Measurements from ENCODE around the gene LRP5.
A peak's percentile ranks its signal among the peaks of the same experiment; 100 is the strongest.
"Not testable (repeated sequence)": the region's sequence is repeated elsewhere in the genome, so short reads cannot be mapped to it uniquely, and the experiment has no call there.

LRP5 gene

GRCh38 chr11:68297494-68297811, 14.9 kb upstream of the LRP5 start:
- Histone ChIP-seq H3K27me3 (ENCODE audit: control insufficient read depth in 1 of 2, insufficient read depth in 2 of 2, low read length in 2 of 2) (no peaks in the 10 kb centered on the region), H3K4me3 (ENCODE audit: low read depth in 1 of 2, low read length in 2 of 2) (peak overlapping the region in 1 of 2 donors; percentile 36), H3K4me1 (ENCODE audit: control insufficient read depth in 1 of 2, insufficient read depth in 2 of 2, low read length in 2 of 2) (peaks cover 31 to 32% of the 10 kb centered on the region in 2 donors), H3K9me3 (ENCODE audit: control insufficient read depth in 1 of 2, low read length in 2 of 2) (no peaks in the 10 kb centered on the region), H3K36me3 (ENCODE audit: control insufficient read depth in 1 of 2, insufficient read depth in 2 of 2, low read length in 2 of 2) (no peaks in the 10 kb centered on the region), H3K27ac (ENCODE audit: low read depth, low read length) (no peak overlapping the region), H3K9ac (ENCODE audit: low read depth in 1 of 2, low read length in 2 of 2) (peak overlapping the region; percentile 52 to 70)

- no peaks in the 10 kb centered on the region for H3K27me3 ChIP-seq (ENCODE audit: control insufficient read depth in 1 of 2, insufficient read depth in 2 of 2, low read length in 2 of 2)
- H3K9ac ChIP-seq (ENCODE audit: low read depth in 1 of 2, low read length in 2 of 2), result peak overlapping the region; percentile 52 to 63
- no peaks in the 10 kb centered on the region for H3K36me3 ChIP-seq (ENCODE audit: control insufficient read depth in 1 of 2, insufficient read depth in 2 of 2, low read length in 2 of 2)
- peaks cover 34 to 37% of the 10 kb centered on the region in 2 donors for H3K4me1 ChIP-seq (ENCODE audit: control insufficient read depth in 1 of 2, insufficient read depth in 2 of 2, low read length in 2 of 2)
- H3K9me3 ChIP-seq (ENCODE audit: control insufficient read depth in 1 of 2, low read length in 2 of 2), result no peaks in the 10 kb centered on the region
- peak overlapping the region; percentile 79 for H3K27ac ChIP-seq (ENCODE audit: low read depth, low read length)
- H3K4me3 ChIP-seq (ENCODE audit: low read depth in 1 of 2, low read length in 2 of 2), result peak overlapping the region; percentile 31 to 38
Measured at GRCh38 chr11:68297812-68298658, 14.4 kb upstream of the LRP5 start.

GRCh38 chr11:68298659-68299516, 13.5 kb upstream of the LRP5 start:
- peaks cover 43 to 46% of the 10 kb centered on the region in 2 donors for H3K4me1 ChIP-seq (ENCODE audit: control insufficient read depth in 1 of 2, insufficient read depth in 2 of 2, low read length in 2 of 2)
- peak overlapping the region; percentile 63 for H3K27ac ChIP-seq (ENCODE audit: low read depth, low read length)
- no peaks in the 10 kb centered on the region for H3K36me3 ChIP-seq (ENCODE audit: control insufficient read depth in 1 of 2, insufficient read depth in 2 of 2, low read length in 2 of 2)
- peak overlapping the region; percentile 31 to 36 for H3K4me3 ChIP-seq (ENCODE audit: low read depth in 1 of 2, low read length in 2 of 2)
- H3K9me3 ChIP-seq (ENCODE audit: control insufficient read depth in 1 of 2, low read length in 2 of 2), result no peaks in the 10 kb centered on the region
- H3K9ac ChIP-seq (ENCODE audit: low read depth in 1 of 2, low read length in 2 of 2), result peak overlapping the region; percentile 52 to 63
- H3K27me3 ChIP-seq (ENCODE audit: control insufficient read depth in 1 of 2, insufficient read depth in 2 of 2, low read length in 2 of 2), result no peaks in the 10 kb centered on the region

DNA sequence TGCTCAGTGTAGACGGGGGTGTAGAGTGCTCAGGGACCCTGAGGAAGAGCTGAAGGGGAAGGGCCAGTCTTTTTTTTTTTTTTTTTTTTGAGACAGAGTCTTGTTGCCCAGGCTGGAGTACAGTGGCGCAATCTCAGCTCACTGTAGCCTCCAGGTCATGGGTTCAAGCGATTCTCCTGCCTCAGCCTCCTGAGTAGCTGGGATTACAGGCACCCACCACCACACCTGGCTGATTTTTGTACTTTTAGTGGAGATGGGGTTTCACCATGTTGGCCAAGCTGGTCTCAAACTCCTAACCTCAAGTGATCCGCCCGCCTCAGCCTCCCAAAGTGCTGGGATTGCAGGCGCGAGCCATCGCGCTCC, 12.9 kb upstream of the LRP5 start:
- H3K27ac ChIP-seq (ENCODE audit: low read depth, low read length); H3K9ac ChIP-seq (ENCODE audit: low read depth in 1 of 2, low read length in 2 of 2): not testable (repeated sequence)

GRCh38 chr11:68300076-68300830, 12.1 kb upstream of the LRP5 start:
- no peaks in the 10 kb centered on the region for H3K27me3 ChIP-seq (ENCODE audit: control insufficient read depth in 1 of 2, insufficient read depth in 2 of 2, low read length in 2 of 2)
- no peaks in the 10 kb centered on the region for H3K9me3 ChIP-seq (ENCODE audit: control insufficient read depth in 1 of 2, low read length in 2 of 2)
- no peaks in the 10 kb centered on the region for H3K36me3 ChIP-seq (ENCODE audit: control insufficient read depth in 1 of 2, insufficient read depth in 2 of 2, low read length in 2 of 2)
- H3K4me1 ChIP-seq (ENCODE audit: control insufficient read depth in 1 of 2, insufficient read depth in 2 of 2, low read length in 2 of 2), result peaks cover 45 to 46% of the 10 kb centered on the region in 2 donors
- H3K4me3 ChIP-seq (ENCODE audit: low read depth in 1 of 2, low read length in 2 of 2), result no peak overlapping the region
- no peak overlapping the region for H3K9ac ChIP-seq (ENCODE audit: low read depth in 1 of 2, low read length in 2 of 2)
- no peak overlapping the region for H3K27ac ChIP-seq (ENCODE audit: low read depth, low read length)

More for the DNA sequence above, 12.9 kb upstream of the LRP5 start:
- not testable (repeated sequence) for H3K9me3 ChIP-seq (ENCODE audit: control insufficient read depth in 1 of 2, low read length in 2 of 2); H3K36me3 ChIP-seq (ENCODE audit: control insufficient read depth in 1 of 2, insufficient read depth in 2 of 2, low read length in 2 of 2); H3K4me3 ChIP-seq (ENCODE audit: low read depth in 1 of 2, low read length in 2 of 2); H3K27me3 ChIP-seq (ENCODE audit: control insufficient read depth in 1 of 2, insufficient read depth in 2 of 2, low read length in 2 of 2)
- peaks cover 45 to 46% of the 10 kb centered on the region in 2 donors for H3K4me1 ChIP-seq (ENCODE audit: control insufficient read depth in 1 of 2, insufficient read depth in 2 of 2, low read length in 2 of 2)

DNA sequence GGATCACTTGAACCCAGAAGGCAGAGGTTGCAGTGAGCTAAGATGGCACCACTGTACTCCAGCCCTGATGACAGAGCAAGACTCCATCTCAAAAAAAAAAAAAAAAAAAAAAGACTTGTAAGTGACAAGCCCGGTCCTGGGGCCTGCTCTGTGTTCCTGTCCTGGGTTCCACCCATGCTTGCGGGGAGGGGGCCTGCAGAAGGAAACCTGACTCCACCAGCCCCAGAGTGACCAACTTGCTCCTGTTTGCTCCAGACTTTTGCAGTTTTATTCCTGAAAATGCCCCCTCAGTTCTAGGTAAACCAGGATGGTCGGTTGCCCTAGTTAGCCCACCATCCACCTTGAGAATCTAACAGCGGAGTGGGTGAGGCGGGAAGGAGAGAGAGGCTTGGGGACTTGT, 10.1 kb upstream of the LRP5 start:
- H3K4me3 ChIP-seq (ENCODE audit: low read depth in 1 of 2, low read length in 2 of 2), result no peak overlapping the region
- peaks cover 33 to 34% of the 10 kb centered on the region in 2 donors for H3K4me1 ChIP-seq (ENCODE audit: control insufficient read depth in 1 of 2, insufficient read depth in 2 of 2, low read length in 2 of 2)
- no peaks in the 10 kb centered on the region for H3K27me3 ChIP-seq (ENCODE audit: control insufficient read depth in 1 of 2, insufficient read depth in 2 of 2, low read length in 2 of 2)
- H3K27ac ChIP-seq (ENCODE audit: low read depth, low read length), result no peak overlapping the region
- no peaks in the 10 kb centered on the region for H3K36me3 ChIP-seq (ENCODE audit: control insufficient read depth in 1 of 2, insufficient read depth in 2 of 2, low read length in 2 of 2)
- no peaks in the 10 kb centered on the region for H3K9me3 ChIP-seq (ENCODE audit: control insufficient read depth in 1 of 2, low read length in 2 of 2)
- H3K9ac ChIP-seq (ENCODE audit: low read depth in 1 of 2, low read length in 2 of 2), result no peak overlapping the region

DNA sequence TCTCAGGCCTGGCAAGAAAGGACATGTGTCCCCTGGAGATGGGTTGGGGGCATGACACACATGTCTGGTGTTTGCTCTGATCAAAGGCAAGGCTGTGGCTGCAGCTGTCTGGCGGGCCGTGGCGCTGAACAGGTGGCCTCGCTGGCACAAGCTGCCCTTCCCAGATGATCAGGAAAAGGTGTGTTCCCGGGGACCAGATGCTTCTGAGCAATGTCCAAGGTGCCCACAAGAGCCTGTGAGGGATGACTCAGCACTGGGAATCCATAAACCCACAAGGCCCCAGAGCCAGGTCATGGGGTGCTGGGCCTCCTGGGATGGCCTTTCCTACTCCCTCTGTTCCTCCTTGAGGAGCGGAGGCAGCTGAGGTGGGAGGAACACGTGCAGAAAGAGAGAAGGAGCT, 9.7 kb upstream of the LRP5 start:
- Histone ChIP-seq H3K27ac (ENCODE audit: low read depth, low read length) (no peak overlapping the region), H3K9me3 (ENCODE audit: control insufficient read depth in 1 of 2, low read length in 2 of 2) (no peaks in the 10 kb centered on the region), H3K4me3 (ENCODE audit: low read depth in 1 of 2, low read length in 2 of 2) (no peak overlapping the region), H3K36me3 (ENCODE audit: control insufficient read depth in 1 of 2, insufficient read depth in 2 of 2, low read length in 2 of 2) (no peaks in the 10 kb centered on the region), H3K27me3 (ENCODE audit: control insufficient read depth in 1 of 2, insufficient read depth in 2 of 2, low read length in 2 of 2) (no peaks in the 10 kb centered on the region), H3K4me1 (ENCODE audit: control insufficient read depth in 1 of 2, insufficient read depth in 2 of 2, low read length in 2 of 2) (peaks cover 29 to 30% of the 10 kb centered on the region in 2 donors), H3K9ac (ENCODE audit: low read depth in 1 of 2, low read length in 2 of 2) (no peak overlapping the region)

DNA sequence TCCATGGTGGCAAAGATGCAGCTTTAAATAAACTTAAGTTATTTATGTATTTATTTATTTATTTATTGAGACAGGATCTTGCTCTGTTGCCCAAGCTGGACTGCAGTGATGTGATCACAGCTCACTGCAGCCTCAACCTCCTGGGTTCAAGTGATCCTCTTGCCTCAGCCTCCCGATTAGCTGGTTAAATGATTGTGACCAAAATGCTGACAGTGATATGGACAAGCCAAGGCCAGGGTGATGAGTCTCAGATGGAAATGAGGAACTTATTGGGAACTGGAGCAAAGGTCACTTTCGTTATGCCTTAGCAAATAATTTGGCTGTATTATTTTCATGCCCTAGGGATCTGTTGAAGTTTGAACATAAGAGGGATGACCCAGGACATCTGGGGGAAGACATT, 9.3 kb upstream of the LRP5 start:
- Histone ChIP-seq H3K27ac (ENCODE audit: low read depth, low read length) (peak overlapping the region; percentile 58), H3K27me3 (ENCODE audit: control insufficient read depth in 1 of 2, insufficient read depth in 2 of 2, low read length in 2 of 2) (no peaks in the 10 kb centered on the region), H3K36me3 (ENCODE audit: control insufficient read depth in 1 of 2, insufficient read depth in 2 of 2, low read length in 2 of 2) (no peaks in the 10 kb centered on the region), H3K9ac (ENCODE audit: low read depth in 1 of 2, low read length in 2 of 2) (no peak overlapping the region), H3K9me3 (ENCODE audit: control insufficient read depth in 1 of 2, low read length in 2 of 2) (no peaks in the 10 kb centered on the region), H3K4me1 (ENCODE audit: control insufficient read depth in 1 of 2, insufficient read depth in 2 of 2, low read length in 2 of 2) (peaks cover 27 to 29% of the 10 kb centered on the region in 2 donors), H3K4me3 (ENCODE audit: low read depth in 1 of 2, low read length in 2 of 2) (no peak overlapping the region)

DNA sequence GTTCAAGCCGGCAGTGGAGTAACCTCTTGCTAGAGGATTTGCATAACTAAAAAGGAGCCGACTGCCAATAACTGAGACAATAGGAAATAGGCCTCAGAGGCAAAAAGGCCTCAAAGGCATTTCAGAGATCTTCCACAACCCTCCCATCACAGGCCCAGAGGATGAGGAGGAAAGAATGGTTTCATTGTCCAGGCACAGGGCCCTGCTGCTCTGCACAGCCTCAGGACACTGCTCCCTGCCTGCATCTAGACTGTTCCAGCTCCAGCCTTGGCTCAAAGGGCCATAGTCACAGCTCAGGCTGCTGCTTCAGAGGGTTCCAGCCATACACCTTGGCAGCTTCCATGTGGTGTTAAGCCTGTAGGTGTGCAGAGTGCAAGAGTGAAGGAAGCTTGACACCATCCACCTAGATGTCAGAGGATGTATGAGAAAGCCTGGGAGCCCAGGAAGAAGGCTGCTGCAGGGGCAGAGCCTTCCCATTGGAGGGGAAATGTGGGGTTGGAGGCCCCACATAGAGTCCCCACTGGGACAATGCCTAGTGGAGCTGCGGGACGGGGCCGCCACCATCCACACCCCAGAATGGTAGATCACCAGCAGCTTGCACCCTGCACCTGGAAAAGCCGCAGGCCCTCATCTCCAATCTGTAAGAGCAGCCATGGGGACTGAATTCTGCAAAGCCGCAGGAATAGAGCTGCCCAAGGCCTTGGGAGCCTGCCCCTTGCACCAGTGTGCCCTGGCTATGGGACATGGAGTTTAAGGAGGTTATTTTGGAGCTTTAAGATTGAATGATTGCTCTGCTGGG, 8.2 kb upstream of the LRP5 start:
- H3K27me3 ChIP-seq (ENCODE audit: control insufficient read depth in 1 of 2, insufficient read depth in 2 of 2, low read length in 2 of 2), result no peaks in the 10 kb centered on the region
- H3K4me3 ChIP-seq (ENCODE audit: low read depth in 1 of 2, low read length in 2 of 2), result no peak overlapping the region
- peaks cover 18 to 19% of the 10 kb centered on the region in 2 donors for H3K4me1 ChIP-seq (ENCODE audit: control insufficient read depth in 1 of 2, insufficient read depth in 2 of 2, low read length in 2 of 2)
- H3K9me3 ChIP-seq (ENCODE audit: control insufficient read depth in 1 of 2, low read length in 2 of 2), result no peaks in the 10 kb centered on the region
- no peak overlapping the region for H3K9ac ChIP-seq (ENCODE audit: low read depth in 1 of 2, low read length in 2 of 2)
- no peaks in the 10 kb centered on the region for H3K36me3 ChIP-seq (ENCODE audit: control insufficient read depth in 1 of 2, insufficient read depth in 2 of 2, low read length in 2 of 2)
- H3K27ac ChIP-seq (ENCODE audit: low read depth, low read length), result no peak overlapping the region

All from duodenal mucosa (tissue), 2 donors.